T-cell (primary cell): ENCODE results near the gene PLXND1. TPM values are rescaled to one million over a fixed set of nuclear protein-coding genes. Genes with fewer than 3 reads are reported as not detected.
"Not testable (repeated sequence)": the region's sequence is repeated elsewhere in the genome, so short reads cannot be mapped to it uniquely, and the experiment has no call there.

Experiments used
- ATAC-seq, 4 experiments: fragments of 200-7000 bp in 3 of 4; fragments of 150-1000 bp in 1 of 4; cut with Tn5 transposase; replicated peaks in 1 of 4; 1 replicate in 3 of 4; 2 replicates in 1 of 4; pipeline ENCODE4 v1.10.0; 2021; ENCODE audit warnings: moderate library complexity in 3 of 4, mild to moderate bottlenecking in 2 of 4, moderate number of reproducible peaks in 1 of 4
- CTCF ChIA-PET, 2 donors: fragments of 300-600 bp; sonication (Branson Sonifier 250); formaldehyde crosslinking; loops; one replicate each; lab custom pipeline; 2022; ENCODE audit warnings: antibody characterized with exemption in 2 of 2; lab: Charles Lee
- POLR2A ChIA-PET, 2 donors: fragments of 300-600 bp; sonication (Branson Sonifier 250); formaldehyde crosslinking; loops; one replicate each; lab custom pipeline; 2022; ENCODE audit warnings: antibody characterized with exemption in 2 of 2; lab: Charles Lee
- DNase-seq, 35 experiments: peaks; one replicate each; pipeline versions ENCODE4 v3.0.0 to v3.0.0-alpha.2; 2013 to 2023
- H3K27ac ChIP-seq: one replicate; pipeline ENCODE4 v1.5.1; 2013; ENCODE audit warnings: low read length
- H3K27me3 ChIP-seq, 2 experiments: replicated peaks in 1 of 2; 1 replicate in 1 of 2; 2 replicates in 1 of 2; pipeline versions ENCODE4 v1.6.1 to v1.7.0; 2013; ENCODE audit warnings: low read length in 1 of 2, mixed read lengths in 1 of 2; ENCODE audit not compliant: control insufficient read depth in 2 of 2, insufficient read depth in 2 of 2; ENCODE audit errors: extremely low read depth in 1 of 2
- H3K36me3 ChIP-seq, 2 donors: 1 replicate in 1 of 2; 2 replicates in 1 of 2; pipeline versions ENCODE4 v1.6.1 to v1.7.0; 2013; ENCODE audit warnings: low read length in 1 of 2; ENCODE audit not compliant: control insufficient read depth in 2 of 2, insufficient read depth in 1 of 2; ENCODE audit errors: extremely low read depth in 1 of 2
- H3K4me1 ChIP-seq, 2 experiments: 1 replicate in 1 of 2; 2 replicates in 1 of 2; pipeline versions ENCODE4 v1.6.1 to v1.7.0; 2013; ENCODE audit warnings: low read length in 2 of 2, mixed read lengths in 1 of 2; ENCODE audit not compliant: insufficient read depth in 2 of 2, control insufficient read depth in 1 of 2; ENCODE audit errors: extremely low read depth in 1 of 2
- H3K4me3 ChIP-seq, 2 donors: 1 replicate in 1 of 2; 2 replicates in 1 of 2; pipeline versions ENCODE4 v1.5.1 to v1.7.0; 2013; ENCODE audit warnings: mild to moderate bottlenecking in 2 of 2, low read length in 1 of 2, moderate library complexity in 1 of 2; ENCODE audit not compliant: control insufficient read depth in 1 of 2; ENCODE audit errors: extremely low read depth in 1 of 2
- H3K9me3 ChIP-seq: 2 replicates; pipeline ENCODE4 v1.7.0; 2013
- H3K27ac Mint-ChIP-seq, 2 donors: one replicate each; pipeline ENCODE4 v1.8.0; 2020 to 2021; ENCODE audit warnings: mild to moderate bottlenecking in 2 of 2, mixed read lengths in 2 of 2
- H3K27me3 Mint-ChIP-seq, 2 donors: one replicate each; pipeline ENCODE4 v1.8.0; 2021 to 2022; ENCODE audit warnings: mixed read lengths in 2 of 2
- H3K36me3 Mint-ChIP-seq: one replicate; pipeline ENCODE4 v1.8.0; 2021; ENCODE audit warnings: mixed read lengths
- H3K4me1 Mint-ChIP-seq, 3 donors: one replicate each; pipeline ENCODE4 v1.8.0; 2020 to 2022; ENCODE audit warnings: mixed read lengths in 3 of 3, mild to moderate bottlenecking in 1 of 3
- H3K4me3 Mint-ChIP-seq, 3 donors: one replicate each; pipeline ENCODE4 v1.8.0; 2020 to 2022; ENCODE audit warnings: mild to moderate bottlenecking in 3 of 3, mixed read lengths in 3 of 3, moderate library complexity in 3 of 3
- H3K9me3 Mint-ChIP-seq, 3 donors: one replicate each; pipeline ENCODE4 v1.8.0; 2020 to 2022; ENCODE audit warnings: mixed read lengths in 3 of 3
- WGBS: methylation state at CpG from one replicate; pipeline ENCODE4 v1.1.5; 2013; ENCODE audit warnings: missing lambda C conversion rate; ENCODE audit not compliant: insufficient coverage; 5-methylcytosine and 5-hydroxymethylcytosine counted together
- total RNA-seq, 35 experiments: library from RNA in 6 of 35; stranded (reverse) in 6 of 35; fragments of 120-200 nt in 1 of 35; gene quantifications; one replicate each; pipeline versions ENCODE4 v1.2.1 to v1.2.4 and lab custom pipeline; 2013 to 2026

The PLXND1 gene
- total RNA-seq, 5 donors from 2014 or later (not counting 1 experiment from before 2014, with no cell fraction given): 13.6 to 53.3 (median 44.9) TPM

GRCh38 chr3:129650256-129650872 lies 43.9 kb upstream of the PLXND1 start:
- peak in 2 of 4 experiments; percentile 40 to 45 for ATAC-seq
- H3K9me3 ChIP-seq: no peaks in the 10 kb centered on the region
- no peaks in the 10 kb centered on the region for H3K27me3 ChIP-seq
- Mint-ChIP-seq H3K4me3 (no peak overlapping the region), H3K27ac (no peak overlapping the region), H3K9me3 (no peaks in the 10 kb centered on the region), H3K36me3 (peaks cover 27% of the 10 kb centered on the region), H3K27me3 (no peaks in the 10 kb centered on the region), H3K4me1 (peaks cover 0 to 6% (median 2%) of the 10 kb centered on the region in 3 donors)
- H3K36me3 ChIP-seq: peaks cover 0 to 9% of the 10 kb centered on the region in 2 donors
- DNase-seq: peak in 32 of 35 experiments; percentile 14 to 68 (median 40)
- CTCF ChIA-PET: interaction anchor here (0.7 to 1.2 kb wide), 4 partner anchors 80 to 395 kb away, joined by 3 to 4 read pairs (median 4); no protein-coding TSS in a partner anchor
- H3K27ac ChIP-seq: no peak overlapping the region
- WGBS: 6% methylated on average over 5 of the region's 7 CpGs
- H3K4me3 ChIP-seq: no peak overlapping the region
- no peaks in the 10 kb centered on the region for H3K4me1 ChIP-seq
- POLR2A ChIA-PET: no interaction called here

GRCh38 chr3:129648391-129648790 lies 41.9 kb upstream of the PLXND1 start:
- no peak for ATAC-seq
- Mint-ChIP-seq H3K4me1 (peaks cover 0 to 6% (median 2%) of the 10 kb centered on the region in 3 donors), H3K36me3 (peaks cover 12% of the 10 kb centered on the region), H3K9me3 (no peaks in the 10 kb centered on the region), H3K27me3 (no peaks in the 10 kb centered on the region), H3K27ac (no peak overlapping the region), H3K4me3 (no peak overlapping the region)
- Histone ChIP-seq H3K9me3 (no peaks in the 10 kb centered on the region), H3K27me3 (no peaks in the 10 kb centered on the region), H3K4me1 (no peaks in the 10 kb centered on the region), H3K4me3 (no peak overlapping the region), H3K27ac (no peak overlapping the region), H3K36me3 (no peaks in the 10 kb centered on the region)
- no CpG with 5 or more reads among the region's 3 CpGs for WGBS
- CTCF ChIA-PET: interaction anchor here in 1 of 2 donors (0.6 kb wide), 1 partner anchor 11 kb away, joined by 7 read pairs; no protein-coding TSS in a partner anchor
- no peak for DNase-seq
- POLR2A ChIA-PET: no interaction called here

GRCh38 chr3:129645286-129645685 lies 38.8 kb upstream of the PLXND1 start:
- ATAC-seq: no peak
- peaks cover 2% of the 10 kb centered on the region for H3K36me3 Mint-ChIP-seq

GRCh38 chr3:129644836-129645235 lies 38.4 kb upstream of the PLXND1 start:
- 100% methylated on average over 1 of the region's 3 CpGs for WGBS
- no peaks in the 10 kb centered on the region for H3K4me1 Mint-ChIP-seq
- H3K9me3 Mint-ChIP-seq: no peaks in the 10 kb centered on the region
- no peak overlapping the region for H3K4me3 Mint-ChIP-seq
- no peaks in the 10 kb centered on the region for H3K9me3 ChIP-seq
- H3K36me3 ChIP-seq: no peaks in the 10 kb centered on the region
- DNase-seq: no peak
- no peak overlapping the region for H3K4me3 ChIP-seq
- H3K4me1 ChIP-seq: no peaks in the 10 kb centered on the region
- no peaks in the 10 kb centered on the region for H3K27me3 Mint-ChIP-seq
- H3K27ac ChIP-seq: no peak overlapping the region
- CTCF ChIA-PET: no interaction called here
- H3K27me3 ChIP-seq: no peaks in the 10 kb centered on the region
- no peak for ATAC-seq
- no peak overlapping the region for H3K27ac Mint-ChIP-seq
- H3K36me3 Mint-ChIP-seq: no peaks in the 10 kb centered on the region
- POLR2A ChIA-PET: no interaction called here

More at GRCh38 chr3:129645286-129645685, 38.8 kb upstream of the PLXND1 start:
- no peak overlapping the region for H3K27ac Mint-ChIP-seq
- Histone ChIP-seq H3K27me3 (no peaks in the 10 kb centered on the region), H3K9me3 (no peaks in the 10 kb centered on the region), H3K36me3 (no peaks in the 10 kb centered on the region), H3K27ac (no peak overlapping the region), H3K4me1 (no peaks in the 10 kb centered on the region), H3K4me3 (no peak overlapping the region)
- ChIA-PET CTCF (no interaction called here), POLR2A (no interaction called here)
- 56% methylated on average over 4 of the region's 5 CpGs for WGBS
- no peak for DNase-seq
- H3K27me3 Mint-ChIP-seq: no peaks in the 10 kb centered on the region
- no peaks in the 10 kb centered on the region for H3K9me3 Mint-ChIP-seq
- H3K4me1 Mint-ChIP-seq: peaks cover 0 to 4% (median 2%) of the 10 kb centered on the region in 3 donors
- no peak overlapping the region for H3K4me3 Mint-ChIP-seq

GRCh38 chr3:129641567-129642260 lies 35.2 kb upstream of the PLXND1 start:
- H3K4me1 ChIP-seq, H3K9me3 ChIP-seq, H3K36me3 ChIP-seq, H3K27ac ChIP-seq, CTCF ChIA-PET, H3K27me3 ChIP-seq, DNase-seq, H3K36me3 Mint-ChIP-seq, H3K27me3 Mint-ChIP-seq, H3K4me3 Mint-ChIP-seq, H3K27ac Mint-ChIP-seq, POLR2A ChIA-PET, H3K4me3 ChIP-seq, ATAC-seq, H3K9me3 Mint-ChIP-seq, H3K4me1 Mint-ChIP-seq: not testable (repeated sequence)
- no CpG with 5 or more reads among the region's 10 CpGs for WGBS

GRCh38 chr3:129640985-129641384 lies 34.5 kb upstream of the PLXND1 start:
- H3K27ac ChIP-seq, ATAC-seq, H3K27me3 Mint-ChIP-seq, H3K27ac Mint-ChIP-seq, POLR2A ChIA-PET, DNase-seq, H3K4me1 ChIP-seq, H3K9me3 Mint-ChIP-seq, H3K36me3 Mint-ChIP-seq, H3K36me3 ChIP-seq, H3K9me3 ChIP-seq, H3K27me3 ChIP-seq, H3K4me3 ChIP-seq, H3K4me1 Mint-ChIP-seq, CTCF ChIA-PET, H3K4me3 Mint-ChIP-seq: not testable (repeated sequence)
- WGBS: no CpG with 5 or more reads among the region's 7 CpGs
